ENCODE results near the gene DRG1.

DNA sequence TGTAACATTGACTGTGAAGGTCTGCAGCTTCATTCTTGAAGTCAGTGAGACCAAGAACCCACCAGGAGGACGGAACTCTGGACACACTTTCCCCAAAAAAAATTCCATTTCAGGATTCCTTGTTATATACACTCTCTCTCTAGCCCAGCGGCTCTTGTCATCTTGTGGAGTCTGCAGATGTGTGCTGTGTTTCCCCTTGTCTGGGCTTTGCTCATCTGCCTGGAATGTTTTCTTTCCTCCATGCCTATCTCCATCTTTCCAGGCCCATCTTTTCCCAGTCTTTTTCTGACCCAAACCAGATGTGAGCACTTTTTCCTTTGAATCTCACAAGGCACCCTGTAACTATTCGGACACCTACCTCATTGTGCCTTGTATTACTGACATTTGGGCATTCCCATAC lies 5.1 kb upstream of the DRG1 start:
- TF ChIP-seq, protein P1, sequence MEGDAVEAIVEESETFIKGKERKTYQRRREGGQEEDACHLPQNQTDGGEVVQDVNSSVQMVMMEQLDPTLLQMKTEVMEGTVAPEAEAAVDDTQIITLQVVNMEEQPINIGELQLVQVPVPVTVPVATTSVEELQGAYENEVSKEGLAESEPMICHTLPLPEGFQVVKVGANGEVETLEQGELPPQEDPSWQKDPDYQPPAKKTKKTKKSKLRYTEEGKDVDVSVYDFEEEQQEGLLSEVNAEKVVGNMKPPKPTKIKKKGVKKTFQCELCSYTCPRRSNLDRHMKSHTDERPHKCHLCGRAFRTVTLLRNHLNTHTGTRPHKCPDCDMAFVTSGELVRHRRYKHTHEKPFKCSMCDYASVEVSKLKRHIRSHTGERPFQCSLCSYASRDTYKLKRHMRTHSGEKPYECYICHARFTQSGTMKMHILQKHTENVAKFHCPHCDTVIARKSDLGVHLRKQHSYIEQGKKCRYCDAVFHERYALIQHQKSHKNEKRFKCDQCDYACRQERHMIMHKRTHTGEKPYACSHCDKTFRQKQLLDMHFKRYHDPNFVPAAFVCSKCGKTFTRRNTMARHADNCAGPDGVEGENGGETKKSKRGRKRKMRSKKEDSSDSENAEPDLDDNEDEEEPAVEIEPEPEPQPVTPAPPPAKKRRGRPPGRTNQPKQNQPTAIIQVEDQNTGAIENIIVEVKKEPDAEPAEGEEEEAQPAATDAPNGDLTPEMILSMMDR (IDR thresholded peaks at IDR 0.05) = no peak
- TF ChIP-seq POLR2A (IDR thresholded peaks at IDR 0.05) = no peak

Measured in esophagus squamous epithelium (tissue), 4 donors.